ENCODE measurements around the gene POU5F1.
"Not testable (repeated sequence)": the region's sequence is repeated elsewhere in the genome, so short reads cannot be mapped to it uniquely, and the experiment has no call there.

POU5F1 gene

DNA sequence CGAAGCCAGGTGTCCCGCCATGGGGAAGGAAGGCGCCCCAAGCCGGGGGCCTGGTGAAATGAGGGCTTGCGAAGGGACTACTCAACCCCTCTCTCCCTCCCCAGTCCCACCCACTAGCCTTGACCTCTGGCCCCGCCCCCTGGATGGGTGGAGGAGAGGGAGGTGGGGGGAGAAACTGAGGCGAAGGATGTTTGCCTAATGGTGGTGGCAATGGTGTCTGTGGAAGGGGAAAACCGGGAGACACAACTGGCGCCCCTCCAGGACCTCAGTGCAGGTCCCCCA lies at the start of gene POU5F1:
Gene POU5F1, minus strand, starts transcription at position 83 of the 282 bp plus-strand sequence. Its CDS starts 62 bp downstream, at position 21.
- DNase-seq, result no peak

DNA sequence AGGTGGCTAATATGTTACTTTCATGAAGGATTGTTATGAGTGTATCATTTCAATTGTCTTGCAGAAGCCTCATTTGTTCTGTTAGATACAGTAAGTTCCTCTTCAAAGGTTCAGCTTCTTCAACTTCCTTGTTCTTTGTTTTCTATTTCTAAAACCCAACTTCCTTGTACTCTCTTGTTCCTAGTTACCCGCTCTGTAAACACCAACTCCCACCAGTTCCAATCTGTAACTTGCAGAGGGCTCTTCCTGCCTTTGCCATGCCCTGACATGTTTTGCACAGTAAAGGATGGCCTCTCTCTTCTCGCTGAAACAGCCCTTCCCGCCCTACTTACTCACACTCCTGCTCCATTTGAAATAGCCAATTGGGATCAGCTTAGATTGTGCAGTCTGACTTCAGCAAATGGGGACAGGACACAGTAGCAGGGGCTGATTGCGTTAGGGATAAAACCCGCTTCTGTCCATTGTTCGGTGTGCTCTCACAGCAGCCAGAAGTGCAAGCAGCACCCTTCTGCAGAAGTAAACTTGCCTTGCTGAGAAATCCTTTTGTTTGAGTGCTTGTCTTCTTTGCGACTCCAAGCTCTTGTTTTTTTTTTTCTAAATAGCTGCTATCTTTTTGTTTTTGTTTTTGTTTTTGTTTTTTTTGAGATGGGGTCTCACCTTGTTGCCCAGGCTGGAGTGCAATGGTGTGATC lies 45.9 kb upstream of the POU5F1 start:
- no peak for DNase-seq

DNA sequence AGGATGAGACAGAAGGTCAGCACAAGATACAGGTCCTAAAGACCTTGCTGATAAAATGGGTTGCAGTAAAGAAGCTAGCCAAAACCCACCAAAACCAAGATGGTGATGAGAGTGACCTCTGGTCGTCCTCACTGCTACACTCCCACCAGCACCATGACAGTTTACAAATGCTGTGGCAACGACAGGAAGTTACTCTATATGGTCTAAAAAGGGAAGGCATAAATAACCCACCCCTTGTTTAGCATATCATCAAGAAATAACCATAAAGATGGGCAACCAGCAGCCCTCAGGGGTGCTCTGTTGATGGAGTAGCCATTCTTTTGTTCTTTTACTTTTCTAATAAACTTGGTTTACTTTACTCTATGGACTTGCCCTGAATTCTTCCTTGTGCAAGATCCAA lies 44.7 kb upstream of the POU5F1 start:
- DNase-seq, result not testable (repeated sequence)

DNA sequence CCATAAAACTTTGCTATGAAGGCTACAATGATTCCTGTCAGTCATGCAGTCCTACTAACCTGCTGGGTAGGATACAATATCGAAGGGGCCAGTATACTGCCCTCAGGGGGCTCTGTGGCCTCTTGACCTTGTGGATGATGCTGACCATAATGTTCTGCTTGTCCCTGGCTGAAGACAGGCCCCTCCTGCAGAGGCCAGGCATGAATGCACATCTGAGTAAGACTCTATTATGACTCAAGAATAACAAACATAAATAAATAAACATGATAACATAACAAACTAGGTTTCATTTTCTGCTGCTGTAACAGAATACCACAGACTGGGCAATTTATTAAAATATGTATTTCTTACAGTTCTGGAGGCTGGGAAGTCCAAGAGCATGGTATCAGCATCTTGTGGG lies 44.0 kb upstream of the POU5F1 start:
- no peak for DNase-seq

DNA sequence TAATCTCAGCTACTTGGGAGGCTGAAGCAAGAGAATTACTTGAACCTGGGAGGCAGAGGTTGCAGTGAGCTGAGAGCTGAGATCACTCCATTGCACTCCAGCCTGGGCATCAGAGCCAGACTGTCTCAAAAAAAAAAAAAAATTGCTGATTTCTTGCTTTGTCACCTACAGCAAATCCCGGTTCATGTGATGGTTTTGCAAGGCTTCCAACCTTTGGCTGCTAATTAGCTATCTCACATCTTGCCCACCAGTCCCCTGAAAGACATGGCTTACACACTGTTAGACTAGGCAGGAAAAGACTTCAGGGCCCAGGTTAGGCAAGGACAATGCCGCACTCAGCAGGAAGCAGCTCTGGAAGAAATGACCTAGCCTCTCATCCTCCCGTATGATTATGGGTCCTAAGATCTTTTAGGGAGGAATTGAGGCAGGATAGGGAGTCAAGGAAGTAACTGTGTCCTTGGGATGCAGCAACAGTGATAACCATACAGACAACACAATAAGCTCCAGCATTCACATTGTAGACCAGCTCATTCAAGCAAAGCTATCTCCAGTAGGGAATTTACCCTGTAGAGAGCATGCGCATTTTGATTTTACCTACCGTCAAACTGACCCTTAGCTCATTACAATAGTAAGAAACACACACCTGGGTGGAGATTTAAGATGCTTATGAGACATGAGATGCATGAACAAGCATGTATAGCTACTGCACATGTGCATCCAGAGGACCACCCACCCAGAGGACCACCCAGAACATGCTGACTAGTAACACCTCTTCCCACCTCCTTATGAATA lies 40.5 kb upstream of the POU5F1 start:
- DNase-seq, result no peak

DNA sequence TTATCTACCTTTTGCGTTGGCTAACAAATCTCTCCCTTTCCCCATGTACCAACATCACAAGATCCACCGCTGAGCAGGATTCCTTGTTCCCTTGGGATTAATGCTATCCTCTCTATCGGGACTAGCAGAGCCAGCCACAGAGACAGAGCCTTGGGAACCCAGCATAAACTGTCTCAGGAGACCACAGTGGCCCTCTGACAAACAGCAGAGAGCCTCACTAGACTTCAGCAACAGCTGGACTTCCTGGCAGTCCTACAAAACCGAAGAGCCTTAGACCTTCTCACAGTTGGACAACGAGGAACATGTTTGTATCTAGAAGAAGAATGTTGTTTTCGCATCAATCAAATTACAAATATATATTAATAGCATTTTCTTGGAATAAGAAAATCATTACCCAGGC lies 39.6 kb upstream of the POU5F1 start:
- no peak for DNase-seq

DNA sequence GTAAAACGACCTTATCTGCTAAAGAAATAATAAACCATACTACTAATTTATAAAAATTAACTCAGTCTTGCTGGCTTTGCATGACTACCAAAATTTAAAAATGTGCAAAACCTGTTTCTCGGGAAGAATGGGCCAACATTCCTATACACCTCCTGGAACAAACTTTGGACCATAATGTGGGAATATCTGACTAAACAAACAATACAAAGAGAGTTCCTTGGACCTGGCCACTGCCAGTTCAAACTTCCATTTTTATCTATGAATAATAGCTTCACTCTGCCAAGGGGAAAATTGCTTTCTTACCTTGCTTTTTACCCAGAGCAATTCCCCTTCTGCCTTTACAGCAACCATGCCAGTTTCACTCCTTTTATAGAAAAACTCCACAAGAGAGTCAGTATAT lies 38.7 kb upstream of the POU5F1 start:
- no peak for DNase-seq

DNA sequence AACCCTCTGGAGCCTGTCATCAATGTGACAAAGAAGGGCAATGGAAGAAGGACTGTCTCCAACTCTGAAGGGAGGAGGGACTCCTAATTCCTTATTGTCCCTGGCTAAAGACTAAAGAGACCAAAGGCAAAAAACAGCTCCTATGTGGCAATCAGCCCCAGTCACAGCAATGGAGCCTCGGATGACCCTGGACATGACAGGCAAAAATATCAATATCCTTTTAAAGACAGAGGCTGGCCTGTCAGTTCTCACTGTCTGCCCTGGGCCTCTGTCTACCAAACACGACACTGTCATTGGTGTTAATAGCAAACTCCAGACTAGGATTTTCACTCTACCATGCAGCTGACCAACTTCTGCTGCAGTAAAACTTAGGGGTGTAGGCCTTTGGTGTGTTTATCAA lies 38.0 kb upstream of the POU5F1 start:
- DNase-seq, result no peak

DNA sequence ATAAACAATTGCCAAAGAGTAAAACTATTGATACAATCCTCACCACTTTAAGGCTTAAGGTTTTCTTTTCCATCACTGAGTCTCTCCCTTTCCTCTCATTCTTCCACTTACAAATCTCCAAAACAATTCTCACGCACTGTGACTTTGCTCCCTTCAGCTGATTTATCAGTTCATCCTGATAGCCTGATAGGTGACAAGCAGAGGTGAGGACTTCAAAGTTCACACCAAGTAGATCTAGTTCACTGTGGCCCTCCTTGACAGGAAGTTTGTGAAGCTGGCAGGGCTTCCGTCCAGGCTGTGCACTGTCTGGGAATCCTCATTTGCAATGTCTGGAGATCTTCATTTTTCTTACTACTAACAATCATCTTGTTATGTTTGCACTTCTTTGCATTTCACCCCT lies 35.2 kb upstream of the POU5F1 start:
- no peak for DNase-seq

DNA sequence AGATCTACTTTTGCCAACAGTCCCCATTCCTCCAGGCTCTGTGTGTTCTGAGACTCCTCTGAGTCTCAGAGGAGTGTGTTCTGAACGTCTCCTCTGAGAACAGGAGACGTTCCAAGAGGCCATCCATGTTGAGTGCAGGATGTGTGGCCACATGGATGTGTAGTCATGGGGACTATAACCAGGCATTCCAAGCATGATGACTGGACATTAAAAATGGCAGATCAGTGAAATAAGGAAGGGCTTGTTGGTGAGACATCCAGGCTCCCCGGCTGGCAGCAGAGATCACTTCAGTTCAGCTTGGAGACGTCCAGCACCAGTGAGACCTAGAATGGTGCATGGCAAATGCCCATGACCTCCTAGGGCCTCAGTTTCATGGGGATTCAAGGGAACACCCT lies 34.3 kb upstream of the POU5F1 start:
- DNase-seq, result no peak

DNA sequence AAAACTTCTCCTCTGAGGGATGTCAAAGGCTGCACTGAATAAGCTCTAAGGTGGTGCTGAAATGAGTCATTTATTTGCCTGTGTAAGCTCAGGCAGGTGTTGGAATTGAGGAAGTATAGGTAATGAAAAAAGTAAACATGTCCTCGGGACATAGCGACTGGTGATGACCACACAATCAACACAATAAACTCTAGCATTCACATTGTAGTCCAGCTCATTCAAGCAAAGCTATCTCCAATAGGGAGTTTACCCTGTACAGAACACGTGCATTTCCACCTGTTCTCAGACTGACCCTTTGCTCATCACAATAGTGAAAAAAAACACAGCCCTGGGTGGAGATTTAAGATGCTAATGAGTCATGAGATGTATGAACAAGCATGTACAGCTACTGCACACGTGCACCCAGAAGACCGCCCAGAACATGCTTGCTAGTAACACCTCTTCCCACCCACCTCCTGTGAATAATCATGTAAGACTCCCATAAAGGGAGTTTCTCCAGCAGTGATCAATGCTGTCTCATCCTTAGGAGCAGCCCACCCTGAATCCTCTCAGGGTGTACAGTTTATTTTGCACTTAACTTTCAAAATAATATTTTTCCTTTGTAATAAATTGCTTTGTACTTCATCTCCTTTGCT lies 33.0 kb upstream of the POU5F1 start:
- peak; percentile 75 for DNase-seq

DNA sequence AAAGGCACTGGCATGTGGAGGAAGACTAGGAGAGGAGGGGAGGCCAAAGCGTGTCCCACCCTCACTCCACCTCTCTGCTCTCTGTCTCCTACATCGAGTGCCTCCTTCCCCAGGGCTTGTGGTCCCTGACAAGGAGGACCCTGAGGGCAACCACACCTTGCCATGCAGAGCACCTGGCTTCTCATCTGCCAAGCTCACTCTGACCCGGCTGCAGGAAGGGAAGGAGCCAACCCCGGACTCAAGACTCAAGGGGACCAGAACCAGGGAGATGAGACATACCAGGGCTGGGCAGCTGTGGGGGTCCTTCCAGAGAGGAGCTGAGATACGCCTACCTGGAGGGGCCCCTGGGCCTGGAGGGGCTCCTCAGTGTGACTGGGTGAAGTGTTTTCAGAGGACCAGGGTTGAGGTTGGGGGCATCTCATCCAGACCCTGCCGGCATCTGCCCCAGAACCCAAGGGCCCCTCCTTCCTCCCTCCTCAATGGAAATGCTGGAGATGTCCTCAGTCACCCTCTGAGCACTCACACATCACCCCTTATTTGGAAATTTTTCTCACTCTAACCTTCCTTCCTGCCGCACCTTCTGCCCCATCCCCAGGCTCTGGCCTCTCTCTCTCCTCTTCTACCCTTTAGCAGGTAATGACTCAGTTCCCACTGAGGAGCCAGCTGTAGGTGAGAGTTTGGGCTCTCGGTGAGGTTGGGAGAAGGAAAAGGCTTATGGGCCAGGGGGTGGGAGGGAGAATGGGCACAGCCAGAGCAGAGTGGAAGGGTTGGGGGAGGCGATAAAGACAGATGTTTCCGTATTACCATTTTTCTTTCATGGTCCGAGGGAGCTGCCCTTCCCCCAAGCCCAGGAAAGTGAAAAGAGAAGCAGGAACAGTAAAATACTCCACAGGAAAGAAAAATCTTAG lies 32.0 kb upstream of the POU5F1 start:
- DNase-seq, result peak; percentile 39

DNA sequence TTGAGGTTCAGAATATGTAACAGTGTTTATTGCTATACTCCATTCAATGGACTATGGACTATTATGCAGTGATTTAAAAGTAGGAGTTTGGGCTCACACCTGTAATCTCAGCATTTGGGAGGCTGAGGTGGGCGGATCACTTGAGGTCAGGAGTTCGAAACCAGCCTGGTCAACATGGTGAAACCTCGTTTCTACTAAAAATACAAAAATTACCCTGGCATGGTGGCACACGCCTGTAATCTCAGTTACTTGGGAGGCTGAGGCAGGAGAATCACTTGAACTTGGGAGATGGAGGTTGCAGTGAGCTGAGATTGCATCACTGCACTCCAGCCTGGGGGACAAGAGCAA lies 28.6 kb upstream of the POU5F1 start:
- not testable (repeated sequence) for DNase-seq

DNA sequence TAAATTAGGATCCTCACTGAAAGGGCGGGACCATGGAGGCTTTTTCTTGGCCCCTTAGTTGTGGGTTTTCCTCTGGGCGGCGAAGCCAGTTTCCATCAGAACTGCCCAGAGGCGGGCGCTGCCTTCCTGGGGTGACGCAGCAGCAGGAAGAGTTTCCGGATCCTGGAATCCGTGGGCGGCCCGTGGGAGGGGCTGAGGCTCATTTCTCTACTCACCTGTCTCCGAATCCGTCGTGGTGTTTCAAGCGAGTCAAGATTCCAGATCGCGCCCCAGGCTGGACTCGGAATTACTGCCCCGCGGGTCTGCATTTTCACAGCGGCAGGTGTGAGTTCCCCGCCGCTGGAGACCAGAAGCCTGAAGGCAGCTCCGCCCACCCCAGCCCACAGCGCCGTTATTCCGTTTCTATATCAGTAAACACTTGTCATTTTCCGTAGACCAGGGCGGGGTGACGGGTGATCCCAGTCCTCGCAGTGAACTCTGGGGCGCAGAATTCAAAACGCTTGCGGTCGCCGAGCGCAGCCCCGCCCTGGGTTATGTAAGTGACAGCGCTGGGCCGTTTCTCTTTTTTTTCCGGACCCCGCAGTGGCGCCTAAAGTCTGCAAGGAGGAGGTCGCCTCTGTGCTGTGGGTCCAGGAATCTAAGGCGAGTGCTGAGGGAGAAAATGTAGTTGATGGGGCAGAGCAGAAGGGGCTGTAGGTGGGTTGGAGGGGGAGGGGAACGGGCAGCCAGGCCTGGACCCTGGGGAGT lies 27.2 kb upstream of the POU5F1 start:
- peak; percentile 95 for DNase-seq

DNA sequence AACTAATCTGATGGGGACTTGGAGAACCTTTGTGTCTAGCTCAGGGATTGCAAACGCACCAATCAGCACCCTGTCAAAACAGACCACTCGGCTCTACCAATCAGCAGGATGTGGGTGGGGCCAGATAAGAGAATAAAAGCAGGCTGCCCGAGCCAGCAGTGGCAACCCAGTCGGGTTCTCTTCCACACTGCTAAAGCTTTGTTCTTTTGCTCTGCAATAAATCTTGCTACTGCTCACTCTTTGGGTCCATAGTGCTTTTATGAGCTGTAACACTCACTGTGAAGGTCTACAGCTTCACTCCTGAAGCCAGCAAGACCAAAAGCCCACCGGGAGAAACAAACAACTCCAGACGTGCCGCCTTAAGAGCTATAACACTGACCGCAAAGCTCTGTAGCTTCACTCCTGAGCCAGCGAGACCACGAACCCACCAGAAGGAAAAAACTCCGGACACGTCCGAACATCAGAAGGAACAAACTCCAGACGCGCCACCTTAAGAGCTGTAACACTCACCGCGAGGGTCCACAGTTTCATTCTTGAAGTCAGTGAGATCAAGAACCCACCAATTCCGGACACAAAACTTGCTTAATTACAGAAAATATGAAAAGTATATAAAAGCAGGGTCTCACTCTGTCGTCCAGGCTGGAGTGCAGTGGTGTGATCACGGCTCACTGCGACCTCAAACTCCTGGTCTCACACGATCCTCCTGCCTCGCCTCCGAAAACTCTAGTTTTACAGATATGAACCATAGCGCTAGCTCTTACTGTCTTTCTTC lies 26.0 kb upstream of the POU5F1 start:
- not testable (repeated sequence) for DNase-seq

DNA sequence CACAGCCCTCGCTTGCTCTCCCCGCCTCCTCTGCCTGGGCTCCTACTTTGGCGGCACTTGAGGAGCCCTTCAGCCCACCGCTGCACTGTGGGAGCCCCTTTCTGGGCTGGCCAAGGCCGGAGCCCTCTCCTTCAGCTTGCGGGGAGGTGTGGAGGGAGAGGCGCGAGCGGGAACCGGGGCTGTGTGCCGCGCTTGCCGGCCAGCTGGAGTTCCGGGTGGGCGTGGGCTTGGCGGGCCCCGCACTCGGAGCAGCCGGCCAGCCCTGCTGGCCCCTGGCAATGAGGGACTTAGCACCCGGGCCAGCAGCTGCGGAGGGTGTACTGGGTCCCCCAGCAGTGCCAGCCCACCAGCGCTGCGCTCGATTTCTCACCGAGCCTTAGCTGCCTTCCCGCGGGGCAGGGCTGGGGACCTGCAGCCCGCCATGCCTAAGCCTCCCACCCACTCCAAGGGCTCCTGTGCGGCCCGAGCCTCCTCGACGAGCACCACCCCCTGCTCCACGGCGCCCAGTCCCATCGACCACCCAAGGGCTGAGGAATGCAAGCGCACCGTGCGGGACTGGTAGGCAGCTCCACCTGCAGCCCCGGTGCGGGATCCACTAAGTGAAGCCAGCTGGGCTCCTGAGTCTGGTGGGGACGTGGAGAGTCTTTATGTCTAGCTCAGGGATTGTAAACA lies 25.0 kb upstream of the POU5F1 start:
- not testable (repeated sequence) for DNase-seq

DNA sequence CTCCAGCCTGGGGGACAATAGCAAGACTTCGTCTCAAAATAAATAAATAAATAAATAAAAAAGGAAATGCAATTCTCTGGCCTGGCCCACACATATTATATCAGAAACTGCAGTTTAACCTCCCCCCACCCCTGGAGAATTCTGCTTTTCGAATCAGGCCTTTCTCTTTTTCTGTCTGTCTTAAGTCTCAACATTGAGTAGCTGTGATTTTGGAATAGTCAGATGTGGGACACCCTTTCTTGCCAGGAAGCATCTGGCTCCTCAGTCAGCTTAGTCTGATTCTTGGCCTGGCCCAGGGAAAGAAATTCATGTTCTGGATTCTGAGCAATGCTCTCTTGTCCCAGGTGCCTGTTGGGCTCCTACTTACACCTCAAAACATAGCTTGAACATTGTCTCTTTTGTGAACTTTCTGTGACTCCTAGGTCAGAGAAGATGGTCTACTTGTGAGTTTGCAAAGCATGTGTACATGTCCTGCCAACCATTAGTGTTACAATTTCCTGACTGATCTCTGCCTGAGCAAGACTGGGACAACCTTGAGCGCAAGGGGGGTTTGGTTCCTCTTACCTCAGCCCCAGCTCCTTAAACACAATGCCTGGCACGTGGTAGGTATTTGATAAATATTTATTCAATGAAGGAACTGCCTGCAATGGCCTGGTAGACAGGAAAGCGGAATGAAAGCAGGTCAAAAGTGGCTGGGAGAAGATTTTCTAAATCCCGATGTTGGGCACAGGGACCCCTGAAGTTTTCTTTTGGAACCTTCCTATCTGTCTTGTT lies 23.8 kb upstream of the POU5F1 start:
- no peak for DNase-seq

DNA sequence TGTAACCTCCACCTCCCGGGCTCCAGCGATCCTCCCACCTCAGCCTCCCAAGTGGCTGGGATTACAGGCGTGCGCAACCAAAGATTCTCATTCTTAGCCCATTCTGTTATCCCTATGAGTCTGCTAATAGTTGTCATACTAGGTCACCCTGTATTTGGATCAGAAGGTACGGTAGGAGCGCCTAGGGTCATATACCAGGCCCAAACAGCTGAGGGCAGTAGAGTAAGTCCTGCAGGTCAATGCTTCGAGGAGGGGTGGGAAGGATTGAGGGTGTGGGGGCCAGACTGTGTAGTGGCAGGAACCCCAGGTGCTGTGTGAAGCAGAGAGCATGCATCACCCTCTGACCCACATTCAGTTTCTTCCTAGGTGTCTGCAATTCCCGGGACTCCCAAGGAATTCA lies 22.7 kb upstream of the POU5F1 start:
- DNase-seq, result no peak

DNA sequence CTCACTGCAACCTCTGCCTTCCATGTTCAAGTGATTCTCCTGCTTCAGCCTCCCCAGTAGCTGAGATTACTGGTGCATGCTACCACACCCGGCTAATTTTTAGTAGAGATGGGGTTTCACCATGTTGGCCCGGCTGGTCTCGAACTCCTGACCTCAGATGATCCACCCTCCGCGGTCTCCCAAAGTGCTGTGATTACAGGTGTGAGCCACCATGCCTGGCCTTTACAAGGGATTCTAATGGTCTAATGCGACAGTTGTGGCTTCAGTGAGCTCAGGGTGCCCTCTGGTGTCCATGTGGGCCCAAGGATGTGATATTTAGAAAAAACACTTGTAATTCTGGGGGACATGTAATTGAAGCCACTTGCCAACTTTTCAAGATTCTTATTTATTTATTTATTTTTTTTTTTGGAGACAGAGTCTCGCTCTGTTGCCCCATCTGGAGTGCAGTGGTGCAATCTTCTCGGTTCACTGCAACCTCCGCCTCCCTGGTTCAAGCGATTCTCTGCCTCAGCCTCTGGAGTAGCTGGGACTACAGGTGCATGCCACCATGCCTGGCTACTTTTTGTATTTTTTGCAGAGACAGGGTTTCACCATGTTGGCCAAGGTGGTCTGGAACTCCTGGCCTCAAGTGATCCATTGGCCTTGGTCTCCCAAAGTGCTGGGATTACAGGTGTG lies 22.1 kb upstream of the POU5F1 start:
- DNase-seq, result peak; percentile 69

DNA sequence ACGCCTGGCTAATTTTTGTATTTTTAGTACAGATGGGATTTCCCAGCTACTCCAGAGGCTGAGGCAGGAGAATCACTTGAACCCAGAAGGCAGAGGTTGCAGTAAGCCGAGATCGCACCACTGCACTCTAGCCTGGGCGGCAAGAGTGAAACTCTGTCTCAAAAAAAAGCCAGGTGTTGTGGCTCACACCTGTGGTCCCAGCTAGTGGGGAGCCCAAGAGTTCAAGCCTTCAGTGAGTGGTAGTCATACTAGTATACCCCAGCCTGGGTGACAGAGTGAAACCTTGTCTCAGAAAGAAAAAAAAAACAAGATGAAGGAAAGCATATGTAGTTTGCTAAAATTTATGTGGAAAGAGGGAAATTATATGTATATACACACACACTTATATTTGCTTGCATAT lies 20.0 kb upstream of the POU5F1 start:
- no peak for DNase-seq
